RCC 7860 (cell line): ENCODE measurements around the gene KRT35.
"Not testable (repeated sequence)": the region's sequence is repeated elsewhere in the genome, so short reads cannot be mapped to it uniquely, and the experiment has no call there.

Experiments
- DNase-seq: peaks from one replicate; pipeline ENCODE4 v3.0.0-alpha.2; 2015; ENCODE audit warnings: low spot score
- FAIRE-seq: peaks from 2 replicates; lab custom pipeline; 2012; peaks lifted over from hg19 to GRCh38; lab: Jason Lieb, UNC

Gene KRT35

DNA sequence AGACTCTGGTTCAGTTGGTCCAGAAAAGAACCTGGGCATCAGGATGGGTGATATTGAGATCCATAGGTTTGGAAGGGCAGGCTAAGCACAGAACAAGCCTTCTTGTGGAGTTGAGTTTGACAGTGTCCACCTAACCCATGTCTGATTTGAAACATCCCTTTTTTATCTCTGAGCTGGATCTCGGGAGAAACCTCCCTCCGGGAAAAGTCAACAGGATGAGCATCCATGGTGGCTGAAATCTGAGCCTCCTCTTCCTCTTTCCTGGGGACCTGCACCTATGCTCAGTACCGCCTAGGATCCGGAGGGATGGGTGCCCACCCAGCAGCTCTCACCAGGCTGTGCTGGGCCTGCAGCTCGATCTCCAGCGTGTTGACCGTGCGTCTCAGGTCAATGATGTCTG is 17.2 kb downstream of the KRT35 start:
- FAIRE-seq (no peak), DNase-seq (no peak)

DNA sequence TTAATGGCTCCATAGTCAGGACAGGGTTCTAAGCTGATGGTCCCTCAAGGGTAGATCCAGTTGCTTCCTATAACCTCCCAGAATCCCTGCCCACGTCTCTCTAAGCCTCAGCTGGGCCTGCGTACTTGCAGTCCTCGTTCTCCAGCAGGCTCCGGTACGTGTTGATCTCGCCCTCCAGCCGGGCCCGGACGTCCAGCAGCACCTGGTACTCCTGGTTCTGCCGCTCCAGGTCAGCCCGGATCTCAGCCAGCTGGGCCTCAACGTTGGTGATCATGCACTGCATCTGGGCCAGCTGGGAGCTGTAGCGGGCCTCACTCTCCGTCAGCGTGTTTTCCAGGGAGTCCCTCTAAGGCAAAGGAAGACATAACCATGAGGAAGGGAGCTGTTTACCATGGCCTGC is 18.2 kb downstream of the KRT35 start:
- no peak for FAIRE-seq
- DNase-seq = no peak

DNA sequence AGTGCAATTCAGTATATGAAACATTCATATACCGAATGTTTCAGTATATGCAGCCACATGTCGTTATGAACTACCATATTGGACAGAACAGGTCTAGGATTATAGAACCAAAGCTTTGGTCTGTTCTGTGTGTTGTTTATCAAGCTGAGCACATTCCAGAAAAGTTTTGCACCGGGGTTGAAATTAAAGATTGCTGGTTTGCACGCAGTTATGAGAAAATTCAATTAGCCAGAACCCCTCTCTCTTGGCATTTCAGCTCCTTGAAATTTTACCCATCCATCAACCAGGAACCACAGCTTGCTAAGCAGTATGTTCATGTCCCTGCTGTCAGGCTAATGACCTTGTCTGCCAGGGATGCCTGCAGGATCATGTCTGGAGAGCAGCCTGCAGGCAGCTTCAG is 23.3 kb downstream of the KRT35 start:
- DNase-seq (no peak), FAIRE-seq (no peak)

DNA sequence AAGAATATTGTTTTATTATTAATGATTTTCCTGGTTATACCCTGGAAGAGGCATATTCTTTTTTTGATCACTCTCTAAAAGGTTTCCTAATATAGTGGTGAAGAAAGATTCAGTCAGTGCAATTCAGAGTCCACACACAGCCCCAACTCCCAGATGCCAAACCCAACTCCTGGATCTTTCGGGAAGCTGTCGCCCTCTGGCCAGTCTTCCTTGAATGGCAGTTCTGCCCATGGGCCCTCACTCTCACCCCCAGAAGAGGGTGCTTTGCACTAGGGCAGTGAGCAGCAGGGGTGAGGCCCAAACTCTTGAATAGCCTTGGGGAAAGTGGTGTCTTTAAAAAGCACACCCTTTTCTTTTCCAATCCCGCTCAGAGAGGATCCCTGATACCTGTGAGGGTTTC is 24.7 kb downstream of the KRT35 start:
- FAIRE-seq = no peak

DNA sequence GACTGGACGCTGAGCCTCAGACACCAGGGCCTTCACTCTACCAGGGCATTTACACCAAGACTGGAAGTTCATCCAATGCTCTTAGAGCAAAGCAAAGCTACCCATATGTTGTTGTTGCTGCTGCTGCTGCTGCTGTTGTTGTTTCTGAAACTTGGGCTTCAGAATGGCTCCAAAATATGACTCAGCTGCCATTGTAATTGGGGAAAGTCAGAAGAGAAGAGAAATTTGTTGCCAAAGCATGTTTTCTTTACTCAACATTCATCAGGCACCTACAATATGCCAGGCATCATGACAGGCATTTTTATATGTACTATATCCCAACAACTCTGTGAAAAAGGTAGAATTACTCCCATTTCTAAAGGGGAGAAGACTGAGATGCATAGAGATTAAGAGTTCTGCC is 25.7 kb downstream of the KRT35 start:
- FAIRE-seq = no peak

More for the DNA sequence above, 24.7 kb downstream of the KRT35 start:
- no peak for DNase-seq

DNA sequence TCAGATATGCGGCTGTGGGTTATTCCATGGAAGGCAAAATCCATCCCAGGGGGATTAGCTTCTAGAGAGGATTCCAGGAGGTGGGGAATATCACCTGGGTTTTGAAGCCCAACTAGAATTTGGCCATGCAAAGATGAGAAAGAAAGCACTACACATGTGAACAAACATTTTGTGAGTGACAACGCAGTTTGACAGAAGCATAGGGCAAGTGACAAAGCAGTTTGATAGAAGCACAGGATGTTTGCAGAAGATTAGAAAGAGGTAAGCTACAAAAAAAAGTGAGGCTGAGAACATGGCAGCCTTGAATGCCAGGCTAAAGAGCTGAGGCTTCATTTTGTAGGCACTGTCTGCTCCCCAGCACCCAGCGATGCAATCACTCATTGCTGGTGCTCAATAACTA is 27.9 kb downstream of the KRT35 start:
- DNase-seq = no peak
- no peak for FAIRE-seq

More for the DNA sequence above, 25.7 kb downstream of the KRT35 start:
- DNase-seq = no peak

DNA sequence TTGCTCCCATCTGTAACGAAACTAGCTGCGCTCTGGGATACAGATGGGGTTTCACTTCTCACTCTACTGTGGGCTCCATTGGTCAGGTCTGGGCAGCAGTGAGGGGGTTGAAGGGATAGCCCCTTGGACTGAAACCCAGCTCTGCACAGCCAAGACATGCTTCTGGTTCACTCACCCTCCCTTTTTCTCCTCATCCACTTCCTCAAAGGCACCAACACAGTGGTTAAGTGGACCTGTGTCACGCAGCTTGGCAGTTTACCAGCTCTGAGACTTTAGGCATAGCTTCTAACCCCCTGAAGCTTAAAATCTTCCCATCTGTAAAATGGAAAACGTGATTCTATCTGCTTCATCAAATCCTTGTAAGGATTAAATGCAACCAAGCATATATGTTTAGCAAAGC is 28.7 kb downstream of the KRT35 start:
- no peak for DNase-seq
- no peak for FAIRE-seq

DNA sequence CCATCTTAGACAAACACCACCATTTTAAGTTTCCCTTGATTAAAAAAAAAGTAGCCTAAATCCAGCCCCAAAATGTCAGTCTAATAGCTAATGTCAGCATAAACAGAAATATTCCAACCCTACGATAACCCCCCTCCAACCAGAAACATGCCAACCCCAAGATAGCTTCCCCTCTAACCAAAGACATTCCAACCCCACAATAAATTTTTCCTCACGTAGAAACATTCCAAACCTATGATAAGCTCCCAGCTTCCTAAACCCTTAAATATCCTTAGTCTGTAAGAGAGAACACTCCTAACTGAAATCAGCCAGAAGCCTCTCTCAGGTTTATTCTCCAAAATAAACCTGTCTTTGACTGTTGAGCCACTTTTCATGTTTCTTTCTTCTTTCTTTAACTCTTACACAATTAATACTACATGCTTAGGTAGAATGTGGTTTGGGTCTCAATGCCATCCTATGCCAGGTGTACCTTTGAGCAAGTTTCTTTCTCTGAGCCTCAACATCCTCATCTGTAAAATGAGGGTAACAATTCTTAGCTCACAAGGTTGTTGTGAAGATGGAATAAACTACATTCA is 29.7 kb downstream of the KRT35 start:
- no peak for FAIRE-seq
- DNase-seq = no peak

DNA sequence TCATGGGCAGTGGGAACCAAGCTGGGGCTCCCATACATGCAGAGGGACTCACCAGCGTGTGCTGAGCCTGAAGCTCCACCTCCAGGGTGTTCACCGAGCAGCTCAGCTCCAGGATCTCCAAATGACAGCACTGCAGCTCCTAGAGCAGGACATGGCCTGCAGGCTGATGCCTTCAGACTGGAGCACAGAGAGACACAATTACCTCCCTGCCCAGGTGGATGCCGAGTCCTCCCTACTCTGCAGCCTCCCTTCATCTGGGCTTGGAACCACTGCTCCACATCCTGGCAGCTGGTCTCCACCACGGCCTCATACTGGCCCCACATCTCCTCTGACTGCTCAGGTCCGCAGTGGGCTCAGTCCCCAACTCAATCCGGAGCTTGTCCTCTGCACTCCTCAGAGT is 31.9 kb downstream of the KRT35 start:
- no peak for FAIRE-seq
- no peak for DNase-seq

DNA sequence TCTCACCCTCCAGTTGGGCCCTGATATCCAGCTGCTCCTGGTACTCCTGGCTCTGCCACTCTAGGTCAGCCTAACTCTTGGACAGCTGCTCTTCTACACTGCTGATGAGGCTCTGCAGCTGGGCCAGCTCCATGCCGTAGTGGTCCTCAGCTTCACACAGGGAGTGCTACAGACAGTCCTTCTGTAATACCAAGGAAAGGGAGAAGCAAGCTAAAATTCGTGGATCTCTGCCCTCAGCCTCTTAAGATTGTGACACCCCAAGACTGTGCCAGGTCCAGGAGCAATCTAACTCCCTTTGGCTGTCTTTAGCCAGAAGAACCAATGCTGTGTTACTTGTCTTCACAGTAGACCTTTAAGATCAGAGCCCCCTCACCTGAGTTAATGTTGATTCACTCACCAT is 32.4 kb downstream of the KRT35 start:
- FAIRE-seq (no peak), DNase-seq (no peak)

DNA sequence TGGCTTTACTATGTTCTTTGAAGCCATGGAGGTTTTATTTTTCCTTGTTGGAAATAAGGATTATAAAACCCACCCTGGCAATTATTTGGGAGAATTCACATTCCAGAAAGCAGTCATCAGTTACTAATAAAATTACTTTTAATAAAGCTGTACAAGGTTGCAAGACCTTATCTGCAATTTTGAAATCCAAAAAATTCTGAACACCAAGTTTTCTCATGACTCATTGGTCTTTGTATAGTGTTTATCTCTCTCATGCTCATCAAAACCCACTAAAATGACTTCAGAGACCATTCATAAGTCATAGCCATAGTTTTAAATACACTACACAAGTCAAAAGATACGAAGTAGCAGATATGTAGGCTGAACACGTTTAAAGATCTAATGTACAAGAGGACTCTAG is 34.1 kb downstream of the KRT35 start:
- DNase-seq (peak; percentile 13), FAIRE-seq (no peak)

DNA sequence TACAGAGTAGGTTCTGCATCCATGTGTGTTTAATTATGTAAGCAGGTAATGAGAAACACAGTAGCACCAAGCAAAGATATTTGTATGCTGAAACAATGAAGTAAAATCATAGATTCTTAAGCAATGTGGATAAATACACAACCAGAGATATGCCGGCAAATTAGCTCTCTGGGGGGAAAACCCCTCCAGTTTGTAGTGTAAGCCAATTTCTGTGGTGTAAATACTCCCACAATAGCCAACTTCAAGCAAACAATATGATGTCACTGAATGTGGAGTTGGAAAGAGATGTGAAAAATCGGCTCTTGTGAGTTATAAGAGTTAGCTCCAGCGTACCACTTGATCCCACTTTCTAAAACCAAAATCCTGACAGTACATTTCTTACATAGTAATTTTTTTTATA is 36.3 kb downstream of the KRT35 start:
- FAIRE-seq (no peak), DNase-seq (no peak)

DNA sequence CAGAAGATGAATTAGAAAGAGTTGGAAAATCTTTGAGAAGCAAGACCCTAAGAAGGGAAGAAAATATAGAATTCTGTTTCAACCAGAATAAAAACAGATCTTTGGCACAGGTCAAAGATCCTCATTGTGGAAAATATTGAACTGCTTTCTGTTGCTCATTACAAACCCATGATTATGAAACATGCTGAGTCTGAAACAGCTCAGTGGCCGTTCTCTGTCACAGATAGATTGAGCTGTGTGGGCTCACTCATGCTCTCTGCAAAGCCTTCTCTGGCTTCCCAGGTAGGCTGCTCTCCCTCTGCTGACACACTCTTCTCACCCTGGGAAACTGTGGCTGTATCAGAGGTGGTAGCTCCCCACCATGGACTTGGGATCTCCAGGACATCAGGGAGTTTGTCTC is 36.8 kb downstream of the KRT35 start:
- FAIRE-seq = no peak

DNA sequence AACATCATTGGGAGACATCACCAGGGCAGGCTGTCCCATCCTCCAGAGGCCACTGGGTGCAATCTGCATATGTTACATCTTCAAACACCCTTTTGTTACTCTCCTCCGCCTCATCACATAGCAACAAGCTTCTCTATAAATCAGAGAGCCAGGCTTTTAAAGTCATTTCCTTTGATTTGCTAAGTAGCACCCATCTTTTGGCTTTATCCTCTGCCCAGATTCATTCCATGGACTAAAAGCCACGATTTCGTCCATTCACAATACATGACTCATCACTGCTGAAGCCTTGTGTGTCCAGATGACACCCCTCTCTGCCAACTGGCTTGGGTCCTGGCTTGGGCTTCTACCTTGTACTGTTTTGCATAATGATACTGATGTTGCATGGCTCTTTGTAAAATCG is 38.2 kb downstream of the KRT35 start:
- DNase-seq (peak; percentile 11), FAIRE-seq (no peak)

More for the DNA sequence above, 36.8 kb downstream of the KRT35 start:
- no peak for DNase-seq

DNA sequence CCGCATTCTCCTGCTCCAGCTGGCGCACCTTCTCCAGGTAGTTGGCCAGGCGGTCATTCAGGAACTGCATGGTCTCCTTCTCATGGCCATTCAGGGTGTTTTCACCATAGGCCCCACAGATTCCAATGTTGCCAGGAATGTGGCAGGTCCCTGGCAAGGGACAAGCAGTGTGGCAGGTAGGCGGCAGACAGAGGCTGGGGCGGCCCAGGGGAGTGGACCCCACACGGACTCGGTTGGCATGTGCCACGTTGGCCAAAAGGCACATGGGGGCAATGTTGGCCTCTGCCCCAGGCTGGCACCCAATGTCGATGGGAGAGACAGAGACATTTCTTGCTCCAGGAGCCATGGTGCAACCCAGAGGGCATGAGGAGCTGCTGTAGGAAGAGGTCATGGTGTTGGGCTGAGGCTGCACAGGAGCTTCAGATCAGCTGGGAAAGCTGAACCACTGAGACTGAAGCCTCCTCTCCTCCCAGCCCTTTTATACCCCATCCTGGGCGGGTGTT is 40.4 kb downstream of the KRT35 start, which contains the start of gene KRT38:
Gene KRT38 (minus strand): TSS at position 453 of the 503 bp plus-strand sequence. CDS start 62 bp downstream, at position 391.
- DNase-seq (no peak), FAIRE-seq (no peak)

DNA sequence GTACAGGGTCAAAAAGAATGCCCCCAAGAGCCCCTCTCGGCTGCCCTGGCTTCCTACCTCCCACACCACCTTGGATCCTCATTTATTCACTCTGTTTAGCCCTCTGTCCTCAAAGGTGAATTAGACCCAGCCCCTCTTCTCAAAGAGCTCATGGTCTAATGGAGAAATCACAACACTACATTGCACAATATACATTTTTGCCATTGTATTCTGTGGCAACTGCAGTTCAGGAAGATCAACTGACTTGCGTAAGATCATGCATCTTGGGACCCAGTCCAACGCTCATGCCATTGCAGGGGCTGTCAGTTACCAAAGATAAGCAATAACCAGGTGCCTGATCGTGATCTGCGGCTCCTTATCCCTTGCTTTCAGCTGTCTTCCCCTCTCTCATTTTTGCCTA is 41.6 kb downstream of the KRT35 start:
- FAIRE-seq (no peak), DNase-seq (no peak)

DNA sequence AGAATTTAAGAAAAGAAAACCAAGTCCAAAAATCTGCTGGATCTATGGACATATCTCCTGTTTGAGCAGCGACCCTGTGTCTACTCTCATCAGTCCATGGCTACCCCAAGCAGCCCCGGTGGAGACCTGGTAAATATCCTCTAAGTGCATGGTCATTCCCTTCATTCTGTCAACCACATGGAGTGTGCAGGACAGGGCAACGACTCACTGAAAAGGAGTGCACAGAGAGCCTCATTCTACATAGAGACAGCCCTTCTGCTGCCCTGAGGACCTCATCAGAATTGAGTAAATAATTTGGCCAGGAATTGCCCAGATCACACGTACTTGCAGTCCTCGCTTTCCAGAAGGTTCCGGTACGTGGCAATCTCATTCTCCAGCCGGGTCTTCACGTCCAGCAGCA is 43.2 kb downstream of the KRT35 start:
- FAIRE-seq = no peak

DNA sequence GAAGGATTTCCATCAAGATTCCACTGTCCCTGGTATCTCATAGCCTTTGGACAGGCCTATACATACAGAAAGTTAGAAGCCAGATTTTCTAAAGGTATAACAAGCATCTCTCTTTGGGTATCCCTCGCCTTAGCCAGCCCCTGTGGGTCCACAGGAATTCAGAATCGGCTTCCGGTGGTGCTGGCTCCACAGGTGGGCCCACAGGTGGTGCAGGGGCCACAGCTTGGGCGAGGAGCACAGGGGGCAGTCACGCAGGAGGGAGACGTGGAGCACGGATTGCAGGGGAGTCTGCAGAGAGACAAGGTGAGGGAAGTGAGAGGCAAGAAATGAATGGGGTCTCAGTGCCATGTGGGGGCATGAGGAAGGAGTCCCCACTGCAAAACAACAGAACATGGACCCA is 43.7 kb downstream of the KRT35 start:
- no peak for FAIRE-seq
- DNase-seq = no peak

More for the DNA sequence above, 43.2 kb downstream of the KRT35 start:
- no peak for DNase-seq

DNA sequence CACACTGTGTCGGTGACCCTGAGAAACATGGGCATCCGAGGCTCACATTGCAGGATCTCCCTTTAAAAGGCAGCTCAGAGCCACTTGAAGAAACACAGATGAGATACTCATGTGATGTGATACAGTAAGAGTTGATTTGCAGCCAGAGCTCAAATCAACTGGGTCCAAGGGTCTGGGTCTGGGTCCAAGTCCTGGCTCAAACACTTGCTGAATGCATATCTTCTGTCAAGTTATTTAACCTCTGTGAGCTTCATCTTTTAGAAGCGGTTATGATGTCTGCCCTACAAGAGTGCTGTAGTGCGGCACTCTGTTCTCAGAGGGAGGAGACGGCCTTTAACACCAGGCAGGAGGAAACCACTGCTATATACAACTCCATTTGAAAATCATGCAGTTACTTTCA is 46.5 kb downstream of the KRT35 start:
- no peak for DNase-seq
- no peak for FAIRE-seq

DNA sequence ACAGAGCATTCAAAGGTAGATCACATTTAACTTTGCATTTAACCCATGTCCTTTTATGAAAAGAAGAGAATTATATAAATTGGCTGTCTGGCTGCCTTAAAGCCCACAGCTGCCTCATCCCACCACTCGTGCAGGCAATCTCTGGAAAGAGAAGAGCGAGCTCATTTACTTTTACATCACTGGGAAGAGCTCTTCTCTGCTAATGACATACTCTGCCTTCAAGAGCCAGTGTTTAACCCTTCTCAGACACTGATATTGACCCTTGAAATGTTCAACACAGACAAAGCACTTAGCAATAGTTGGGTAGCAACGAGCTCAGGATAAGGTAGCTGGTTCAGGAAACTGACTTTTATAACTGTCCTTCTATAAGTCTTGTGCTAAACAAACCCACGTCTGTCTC is 46.9 kb downstream of the KRT35 start:
- FAIRE-seq = no peak
- no peak for DNase-seq

DNA sequence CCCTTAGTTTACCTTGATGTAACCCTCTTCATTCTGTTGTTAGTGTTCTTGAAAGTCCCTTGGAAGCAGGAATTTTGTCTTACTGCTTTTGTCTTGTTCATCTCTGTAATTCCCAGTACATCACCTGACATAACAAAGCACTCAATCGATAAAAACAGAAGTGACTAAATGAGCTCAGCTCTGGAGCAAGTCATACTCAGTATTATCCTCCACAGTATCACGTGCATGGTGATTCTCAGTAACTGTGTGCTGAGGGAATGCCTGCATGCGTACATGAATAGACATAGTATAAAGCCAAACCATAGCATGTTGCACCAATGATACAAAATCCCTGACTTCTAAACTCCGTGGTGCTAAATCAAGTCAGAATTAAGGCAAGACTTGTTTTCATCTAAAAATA is 47.4 kb downstream of the KRT35 start:
- FAIRE-seq = no peak
- no peak for DNase-seq

DNA sequence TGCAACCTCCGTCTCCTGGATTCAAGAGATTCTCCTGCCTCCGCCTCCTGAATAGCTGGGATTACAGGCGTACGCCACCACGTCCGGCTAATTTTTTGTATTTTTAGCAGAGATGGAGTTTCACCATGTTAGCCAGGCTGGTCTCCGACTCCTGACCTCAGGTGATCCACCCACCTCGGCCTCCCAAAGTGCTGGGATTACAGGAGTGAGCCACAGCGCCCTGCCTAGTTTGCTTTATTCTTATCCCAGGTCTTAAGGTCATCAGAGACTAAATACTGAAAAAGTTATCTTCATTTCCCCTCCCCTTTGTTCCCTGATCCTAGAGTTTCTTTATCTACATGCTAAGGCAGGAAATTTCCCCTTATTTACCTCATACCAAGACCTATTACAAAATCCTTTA is 50.6 kb downstream of the KRT35 start:
- DNase-seq, FAIRE-seq: not testable (repeated sequence)

DNA sequence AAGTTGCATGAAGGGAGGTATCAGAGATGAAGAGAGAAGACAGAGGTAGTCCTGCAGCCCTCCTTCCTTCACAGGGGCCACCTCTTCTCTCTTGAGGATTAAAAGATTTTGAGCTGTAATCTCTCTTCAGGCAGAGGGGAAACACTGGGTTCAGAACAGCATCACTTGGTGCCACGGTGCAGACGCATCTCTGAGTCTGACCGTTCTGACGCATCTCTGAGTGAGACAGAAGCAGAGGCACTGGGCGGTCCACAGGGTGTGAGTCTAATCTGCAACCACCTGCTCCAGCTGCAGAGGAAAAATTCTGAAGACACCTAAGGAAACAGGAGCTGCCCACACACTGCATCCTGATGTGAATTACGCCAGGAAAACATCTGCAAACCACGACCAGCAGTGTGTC is 51.3 kb downstream of the KRT35 start:
- no peak for FAIRE-seq
- DNase-seq = no peak
